Aorta (tissue), 5 donors: ENCODE data around the gene CSF1R. TPM values are rescaled to one million over a fixed set of nuclear protein-coding genes. Genes with fewer than 3 reads are reported as not detected.

Experiments
- ATAC-seq: fragments of 200-7000 bp; cut with Tn5 transposase; one replicate; pipeline ENCODE4 v1.9.1; 2022; ENCODE audit warnings: moderate library complexity; ENCODE audit not compliant: low FRiP score
- DNase-seq, 2 donors: peaks; one replicate each; pipeline ENCODE4 v3.0.0-alpha.2; 2020
- H3K27ac ChIP-seq, 2 donors: one replicate each; pipeline ENCODE4 v1.5.1; 2013; ENCODE audit warnings: low read length in 2 of 2, mild to moderate bottlenecking in 2 of 2, moderate library complexity in 2 of 2, control low read depth in 1 of 2, inconsistent platforms in 1 of 2, low read depth in 1 of 2
- H3K27me3 ChIP-seq, 2 donors: one replicate each; pipeline ENCODE4 v1.6.1; 2013; ENCODE audit warnings: control low read depth in 1 of 2, low read length in 1 of 2, mild to moderate bottlenecking in 1 of 2, moderate library complexity in 1 of 2; ENCODE audit not compliant: insufficient read depth in 2 of 2, control insufficient read depth in 1 of 2
- H3K36me3 ChIP-seq, 2 donors: one replicate each; pipeline ENCODE4 v1.6.1; 2013; ENCODE audit warnings: control low read depth in 1 of 2, low read length in 1 of 2, mild to moderate bottlenecking in 1 of 2; ENCODE audit not compliant: insufficient read depth in 2 of 2, control insufficient read depth in 1 of 2
- H3K4me1 ChIP-seq, 2 donors: one replicate each; pipeline ENCODE4 v1.6.1; 2013; ENCODE audit warnings: low read length in 2 of 2, control low read depth in 1 of 2, mild to moderate bottlenecking in 1 of 2, moderate library complexity in 1 of 2; ENCODE audit not compliant: insufficient read depth in 2 of 2, control insufficient read depth in 1 of 2
- H3K4me3 ChIP-seq, 2 donors: one replicate each; pipeline ENCODE4 v1.5.1; 2013; ENCODE audit warnings: low read length in 2 of 2, control low read depth in 1 of 2, mild to moderate bottlenecking in 1 of 2
- H3K9me3 ChIP-seq: one replicate; pipeline ENCODE4 v1.6.1; 2013; ENCODE audit warnings: mild to moderate bottlenecking, low read length; ENCODE audit not compliant: control insufficient read depth
- WGBS, 2 donors: extraction: QIAGEN DNeasy Blood & Tissue Kit; methylation state at CpG; one replicate each; pipeline ENCODE4 v1.1.7; 2013; 5-methylcytosine and 5-hydroxymethylcytosine counted together
- intact Hi-C, 2 donors: fragments of 100-400 bp; cut with DNase I; formaldehyde crosslinking; loops; one replicate each; pipeline versions ENCODE4 v1.14.2 to v1.15.0; 2022
- polyA plus RNA-seq, 2 donors: library from polyadenylated mRNA; stranded (reverse); fragments of 200-250 nt; gene quantifications; one replicate each; pipeline ENCODE4 v1.2.3, GENCODE V29; 2013
- total RNA-seq, 2 donors: library from RNA; stranded (reverse); fragmentation: NEBNext Ultra II Directional; extraction: Animal tissue kit (Norgen Biotek cat#: 25700); gene quantifications; one replicate each; pipeline ENCODE4 v1.2.1, GENCODE V29; 2021
- donor health status: healthy with polysubstance abuse.
- donor health status: Bipolar disorder and iron deficiency.
- donor health status: DM: no; HTN: no; CAD: no.
- donor health status: DM: no; HTN: no; CAD: no.
- donor health status: DM: yes; HTN: yes; CAD: no.

Gene CSF1R
- total and polyA plus RNA-seq, 4 donors: 3.4 to 125 (median 25.2) TPM

GRCh38 chr5:150009671-150010387 lies 76.5 kb downstream of the CSF1R start:
- no peak overlapping the region for H3K27ac ChIP-seq
- 91 to 95% methylated on average over 6 of the region's 6 CpGs for WGBS, 2 donors
- peaks cover 19 to 20% of the 10 kb centered on the region in 2 donors for H3K36me3 ChIP-seq
- H3K27me3 ChIP-seq: no peaks in the 10 kb centered on the region
- no peak overlapping the region for H3K4me3 ChIP-seq
- intact Hi-C loops: no loop called here
- H3K4me1 ChIP-seq: no peaks in the 10 kb centered on the region
- no peaks in the 10 kb centered on the region for H3K9me3 ChIP-seq
- DNase-seq (no peak), ATAC-seq (no peak)

- Histone ChIP-seq H3K4me1 (no peaks in the 10 kb centered on the region), H3K27me3 (no peaks in the 10 kb centered on the region), H3K36me3 (peaks cover 13 to 18% of the 10 kb centered on the region in 2 donors), H3K27ac (no peak overlapping the region), H3K4me3 (no peak overlapping the region), H3K9me3 (no peaks in the 10 kb centered on the region)
- intact Hi-C loops: no loop called here
- DNase-seq: no peak
- no peak for ATAC-seq
Observed at GRCh38 chr5:150007050-150007449, 79.3 kb downstream of the CSF1R start.

- H3K27ac ChIP-seq: no peak overlapping the region
- no peak overlapping the region for H3K4me3 ChIP-seq
- H3K27me3 ChIP-seq: no peaks in the 10 kb centered on the region
- no peaks in the 10 kb centered on the region for H3K9me3 ChIP-seq
- 82 to 87% methylated on average over 4 of the region's 4 CpGs for WGBS, 2 donors
- H3K36me3 ChIP-seq: peaks cover 11 to 18% of the 10 kb centered on the region in 2 donors
- no peaks in the 10 kb centered on the region for H3K4me1 ChIP-seq
- DNase-seq (no peak), ATAC-seq (no peak)
- intact Hi-C loops: no loop called here
Observed at GRCh38 chr5:150006318-150006717, 80.0 kb downstream of the CSF1R start.

Other genes with a start within 250 kb of the CSF1R start
- gene PDE6A, start 141.8 kb downstream of the CSF1R start, total RNA-seq: not detected
- gene PDE6A, start 141.8 kb downstream of the CSF1R start, polyA plus RNA-seq: under 1 TPM in 1 of 2 donors, not detected in 1; 0.13 TPM
- gene SLC26A2, start 125.8 kb downstream of the CSF1R start, total RNA-seq: 10 to 100 TPM; 14.0 to 16.1 TPM
- 1 to 10 TPM; 2.8 to 3.3 TPM for gene SLC26A2, start 125.8 kb downstream of the CSF1R start, polyA plus RNA-seq
- 1 to 10 TPM; 3.8 to 4.2 TPM for gene TIGD6, start 85.9 kb downstream of the CSF1R start, total RNA-seq
- 1 to 10 TPM; 2.1 to 3.7 TPM for gene TIGD6, start 85.9 kb downstream of the CSF1R start, polyA plus RNA-seq
- 10 to 100 TPM; 27.6 to 31.0 TPM for gene HMGXB3, start 85.8 kb downstream of the CSF1R start, total RNA-seq
- 10 to 100 TPM in 1 of 2 donors, 1 to 10 TPM in 1; 2.3 to 16.3 TPM for gene HMGXB3, start 85.8 kb downstream of the CSF1R start, polyA plus RNA-seq
- 100 to 1,000 TPM; 217 to 360 TPM for gene PDGFRB, start 69.3 kb upstream of the CSF1R start, total RNA-seq
- 100 to 1,000 TPM in 1 of 2 donors, 10 to 100 TPM in 1; 44.0 to 353 TPM for gene PDGFRB, start 69.3 kb upstream of the CSF1R start, polyA plus RNA-seq
- not detected for gene CDX1, start 80.2 kb upstream of the CSF1R start, total RNA-seq
- gene CDX1, start 80.2 kb upstream of the CSF1R start, polyA plus RNA-seq: 10 to 100 TPM in 1 of 2 donors, under 1 TPM in 1; 0.69 to 30.2 TPM
- gene SLC6A7, start 103.5 kb upstream of the CSF1R start, total RNA-seq: not detected
- under 1 TPM; 0.25 to 0.41 TPM for gene SLC6A7, start 103.5 kb upstream of the CSF1R start, polyA plus RNA-seq
- under 1 TPM; 0.15 to 0.36 TPM for gene CAMK2A, start 203.2 kb upstream of the CSF1R start, total RNA-seq
- under 1 TPM in 1 of 2 donors, not detected in 1; 0.13 TPM for gene CAMK2A, start 203.2 kb upstream of the CSF1R start, polyA plus RNA-seq
- gene ARSI, start 216.4 kb upstream of the CSF1R start, total RNA-seq: 1 to 10 TPM in 1 of 2 donors, under 1 TPM in 1; 0.91 to 2.7 TPM
- gene ARSI, start 216.4 kb upstream of the CSF1R start, polyA plus RNA-seq: not detected